ENCODE measurements around the gene NOD2. TPM values are rescaled to one million over a fixed set of nuclear protein-coding genes. Genes with fewer than 3 reads are reported as not detected.

NOD2 gene
- total RNA-seq, 1 experiment from 2014 or later: 5.4 TPM

DNA sequence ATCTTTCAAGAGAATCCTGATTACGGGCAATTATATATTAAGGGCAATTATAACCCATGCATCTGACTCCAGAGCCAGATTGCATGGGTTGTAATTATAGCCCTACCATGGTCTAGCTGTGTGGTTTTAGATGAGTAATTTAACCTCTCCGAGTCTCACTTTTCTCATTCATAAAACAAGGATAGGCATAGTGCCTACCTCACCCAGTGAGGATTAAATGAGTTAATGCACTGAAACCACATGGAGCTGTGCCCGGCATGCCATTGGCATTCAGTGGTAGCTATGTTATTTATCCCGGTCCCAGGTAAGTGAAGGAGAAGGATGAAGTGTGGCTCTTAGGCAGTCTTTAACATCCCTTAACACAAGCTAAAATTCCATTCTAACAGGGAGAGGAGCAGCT lies 18.6 kb upstream of the NOD2 start:
- Histone ChIP-seq H3K79me2 (ENCODE audit: insufficient read depth, low read length) (no peaks in the 10 kb centered on the region), H3K4me3 (replicated peaks in 1 of 2; ENCODE audit: low read depth in 1 of 2, low read length in 2 of 2) (no peak overlapping the region), H3K9me2 (ENCODE audit: insufficient read depth) (no peaks in the 10 kb centered on the region), H3K36me3 (ENCODE audit: control insufficient read depth in 1 of 2, insufficient read depth in 2 of 2, low read length in 2 of 2) (no peaks in the 10 kb centered on the region), H4K20me1 (ENCODE audit: insufficient read depth) (no peaks in the 10 kb centered on the region), H3K4me1 (ENCODE audit: control insufficient read depth in 1 of 2, insufficient read depth in 2 of 2, low read length in 2 of 2) (no peaks in the 10 kb centered on the region), H2AFZ (ENCODE audit: low read depth, low read length, poor library complexity, severe bottlenecking) (no peak overlapping the region), H3K9ac (ENCODE audit: low read length) (no peak overlapping the region), H3K9me3 (ENCODE audit: control insufficient read depth in 1 of 2, insufficient read depth in 1 of 2, low read depth in 1 of 2, low read length in 2 of 2) (peaks cover 10 to 23% of the 10 kb centered on the region in 2 experiments; a peak in 3 of 4 replicates), H3K27me3 (ENCODE audit: insufficient read depth, low read length) (no peaks in the 10 kb centered on the region), H3K27ac (ENCODE audit: low read depth, low read length) (no peak overlapping the region), H3K4me2 (ENCODE audit: low read length) (no peak overlapping the region)
- DNase-seq (ENCODE audit: low read depth, low spot score) (no peak), ATAC-seq (no peak)
- RAD21 ChIA-PET (ENCODE audit: low non-redundant PET in 1 of 2, low total read pairs in 2 of 2, uncharacterized antibody in 2 of 2, unreplicated experiment in 2 of 2): no interaction called here
- no TSS peak for BruUV-seq (replicated peaks)
- CTCF ChIA-PET: interaction anchor here (0.9 to 1.6 kb wide), 3 partner anchors 9 to 131 kb away, joined by 3 to 6 read pairs (median 5); no protein-coding TSS in a partner anchor
- POLR2A ChIA-PET: no interaction called here
- no peak for TF ChIP-seq ELF1 (IDR thresholded peaks at IDR 0.05; ENCODE audit: borderline replicate concordance, low read depth)
- TF ChIP-seq CEBPB (IDR thresholded peaks at IDR 0.05; ENCODE audit: low read depth): no peak
- no peak for TF ChIP-seq FOSL1 (IDR thresholded peaks at IDR 0.05; ENCODE audit: low read depth)
- TF ChIP-seq, protein P1, sequence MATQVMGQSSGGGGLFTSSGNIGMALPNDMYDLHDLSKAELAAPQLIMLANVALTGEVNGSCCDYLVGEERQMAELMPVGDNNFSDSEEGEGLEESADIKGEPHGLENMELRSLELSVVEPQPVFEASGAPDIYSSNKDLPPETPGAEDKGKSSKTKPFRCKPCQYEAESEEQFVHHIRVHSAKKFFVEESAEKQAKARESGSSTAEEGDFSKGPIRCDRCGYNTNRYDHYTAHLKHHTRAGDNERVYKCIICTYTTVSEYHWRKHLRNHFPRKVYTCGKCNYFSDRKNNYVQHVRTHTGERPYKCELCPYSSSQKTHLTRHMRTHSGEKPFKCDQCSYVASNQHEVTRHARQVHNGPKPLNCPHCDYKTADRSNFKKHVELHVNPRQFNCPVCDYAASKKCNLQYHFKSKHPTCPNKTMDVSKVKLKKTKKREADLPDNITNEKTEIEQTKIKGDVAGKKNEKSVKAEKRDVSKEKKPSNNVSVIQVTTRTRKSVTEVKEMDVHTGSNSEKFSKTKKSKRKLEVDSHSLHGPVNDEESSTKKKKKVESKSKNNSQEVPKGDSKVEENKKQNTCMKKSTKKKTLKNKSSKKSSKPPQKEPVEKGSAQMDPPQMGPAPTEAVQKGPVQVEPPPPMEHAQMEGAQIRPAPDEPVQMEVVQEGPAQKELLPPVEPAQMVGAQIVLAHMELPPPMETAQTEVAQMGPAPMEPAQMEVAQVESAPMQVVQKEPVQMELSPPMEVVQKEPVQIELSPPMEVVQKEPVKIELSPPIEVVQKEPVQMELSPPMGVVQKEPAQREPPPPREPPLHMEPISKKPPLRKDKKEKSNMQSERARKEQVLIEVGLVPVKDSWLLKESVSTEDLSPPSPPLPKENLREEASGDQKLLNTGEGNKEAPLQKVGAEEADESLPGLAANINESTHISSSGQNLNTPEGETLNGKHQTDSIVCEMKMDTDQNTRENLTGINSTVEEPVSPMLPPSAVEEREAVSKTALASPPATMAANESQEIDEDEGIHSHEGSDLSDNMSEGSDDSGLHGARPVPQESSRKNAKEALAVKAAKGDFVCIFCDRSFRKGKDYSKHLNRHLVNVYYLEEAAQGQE (IDR thresholded peaks at IDR 0.05; ENCODE audit: low read depth): no peak
- TF ChIP-seq CBX3 (IDR thresholded peaks at IDR 0.05; ENCODE audit: low read depth): no peak
- TF ChIP-seq SIN3A (IDR thresholded peaks at IDR 0.05; ENCODE audit: low read depth): no peak
- no peak for TF ChIP-seq SP1 (IDR thresholded peaks at IDR 0.05; ENCODE audit: low read depth)
- no peak for TF ChIP-seq JUND (IDR thresholded peaks at IDR 0.05)
- TF ChIP-seq, protein P2, sequence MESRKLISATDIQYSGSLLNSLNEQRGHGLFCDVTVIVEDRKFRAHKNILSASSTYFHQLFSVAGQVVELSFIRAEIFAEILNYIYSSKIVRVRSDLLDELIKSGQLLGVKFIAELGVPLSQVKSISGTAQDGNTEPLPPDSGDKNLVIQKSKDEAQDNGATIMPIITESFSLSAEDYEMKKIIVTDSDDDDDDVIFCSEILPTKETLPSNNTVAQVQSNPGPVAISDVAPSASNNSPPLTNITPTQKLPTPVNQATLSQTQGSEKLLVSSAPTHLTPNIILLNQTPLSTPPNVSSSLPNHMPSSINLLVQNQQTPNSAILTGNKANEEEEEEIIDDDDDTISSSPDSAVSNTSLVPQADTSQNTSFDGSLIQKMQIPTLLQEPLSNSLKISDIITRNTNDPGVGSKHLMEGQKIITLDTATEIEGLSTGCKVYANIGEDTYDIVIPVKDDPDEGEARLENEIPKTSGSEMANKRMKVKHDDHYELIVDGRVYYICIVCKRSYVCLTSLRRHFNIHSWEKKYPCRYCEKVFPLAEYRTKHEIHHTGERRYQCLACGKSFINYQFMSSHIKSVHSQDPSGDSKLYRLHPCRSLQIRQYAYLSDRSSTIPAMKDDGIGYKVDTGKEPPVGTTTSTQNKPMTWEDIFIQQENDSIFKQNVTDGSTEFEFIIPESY (IDR thresholded peaks at IDR 0.05; ENCODE audit: extremely low read depth, insufficient replicate concordance, low read length): no peak
- TF ChIP-seq EGR1 (IDR thresholded peaks at IDR 0.05; ENCODE audit: low read depth): no peak
- intact Hi-C loops (cut with micrococcal nuclease): loop anchor here (10.0 kb wide), 2 partner anchors 540 to 1310 kb away; no protein-coding TSS in a partner anchor
